Muscle of back (tissue), 11 donors: ENCODE results near the gene LYL1. TPM values are rescaled to one million over a fixed set of nuclear protein-coding genes. Genes with fewer than 3 reads are reported as not detected.

Experiments used
- DNase-seq, 3 donors: peaks; one replicate each; pipeline versions ENCODE4 v3.0.0 to v3.0.0-alpha.2; 2013
- polyA plus RNA-seq, 10 donors: library from polyadenylated mRNA; unstranded; fragments of 120-200 nt; gene quantifications; one replicate each; pipeline ENCODE4 v1.2.1, GENCODE V29; 2013; ENCODE audit not compliant: insufficient read length in 10 of 10

LYL1 gene
- polyA plus RNA-seq, 10 donors, result 2.4 to 7.4 (median 4.1) TPM

- DNase-seq, result peak in 1 of 3 donors; percentile 50
These were observed 45.5 kb downstream of the LYL1 start for GRCh38 chr19:13057147-13057572.

- peak; percentile 72 to 88 (median 88) for DNase-seq
These were observed 46.5 kb downstream of the LYL1 start for GRCh38 chr19:13056052-13056660.

- DNase-seq, result peak; percentile 86 to 95 (median 94)
These were observed 47.2 kb downstream of the LYL1 start for GRCh38 chr19:13055213-13056051.

- DNase-seq, result peak; percentile 82 to 94 (median 85)
These were observed 47.9 kb downstream of the LYL1 start for GRCh38 chr19:13054626-13055212.

- DNase-seq, result peak; percentile 84 to 93 (median 90)
These were observed 48.7 kb downstream of the LYL1 start for GRCh38 chr19:13053761-13054625.

- peak in 2 of 3 donors; percentile 72 to 85 for DNase-seq
These were observed 49.4 kb downstream of the LYL1 start for GRCh38 chr19:13053238-13053637.

GRCh38 chr19:13052447-13053175, 50.0 kb downstream of the LYL1 start:
- peak in 1 of 3 donors; percentile 71 for DNase-seq

- peak in 2 of 3 donors; percentile 46 to 86 for DNase-seq
These were observed 51.0 kb downstream of the LYL1 start for GRCh38 chr19:13051557-13052165.

- peak in 1 of 3 donors; percentile 51 for DNase-seq
These were observed 52.4 kb downstream of the LYL1 start for GRCh38 chr19:13050274-13050673.

Other genes with a start within 250 kb of the LYL1 start
- gene DNASE2, start 221.4 kb downstream of the LYL1 start, polyA plus RNA-seq, result 10 to 100 TPM in 4 of 10 donors, 1 to 10 TPM in 6; 6.1 to 13.9 (median 9.4) TPM
- gene KLF1, start 215.7 kb downstream of the LYL1 start, polyA plus RNA-seq, result 1 to 10 TPM in 3 of 10 donors, under 1 TPM in 7; 0.19 to 1.6 (median 0.68) TPM
- 10 to 100 TPM; 19.1 to 33.2 (median 27.2) TPM for gene GCDH, start 211.7 kb downstream of the LYL1 start, polyA plus RNA-seq
- 1 to 10 TPM; 1.7 to 5.8 (median 2.6) TPM for gene SYCE2, start 183.6 kb downstream of the LYL1 start, polyA plus RNA-seq
- gene FARSA, start 169.1 kb downstream of the LYL1 start, polyA plus RNA-seq, result 10 to 100 TPM; 32.6 to 45.3 (median 36.1) TPM
- gene CALR, start 164.2 kb downstream of the LYL1 start, polyA plus RNA-seq, result 100 to 1,000 TPM; 322 to 587 (median 412) TPM
- 100 to 1,000 TPM; 104 to 133 (median 113) TPM for gene RAD23A, start 157.0 kb downstream of the LYL1 start, polyA plus RNA-seq
- gene GADD45GIP1, start 145.6 kb downstream of the LYL1 start, polyA plus RNA-seq, result 10 to 100 TPM; 31.4 to 56.6 (median 38.7) TPM
- under 1 TPM in 8 of 10 donors, not detected in 2; 0.08 to 0.38 (median 0.14) TPM for gene DAND5, start 133.3 kb downstream of the LYL1 start, polyA plus RNA-seq
- gene NFIX, start 107.4 kb downstream of the LYL1 start, polyA plus RNA-seq, result 100 to 1,000 TPM in 9 of 10 donors, 10 to 100 TPM in 1; 89.1 to 136 (median 111) TPM
- gene TRMT1, start 13.9 kb upstream of the LYL1 start, polyA plus RNA-seq, result 10 to 100 TPM; 16.6 to 38.8 (median 23.8) TPM
- 10 to 100 TPM; 13.4 to 23.2 (median 17.3) TPM for gene NACC1, start 15.4 kb upstream of the LYL1 start, polyA plus RNA-seq
- 10 to 100 TPM; 26.7 to 53.3 (median 33.2) TPM for gene STX10, start 47.5 kb upstream of the LYL1 start, polyA plus RNA-seq
- gene IER2, start 47.6 kb upstream of the LYL1 start, polyA plus RNA-seq, result 100 to 1,000 TPM in 1 of 10 donors, 10 to 100 TPM in 9; 28.1 to 171 (median 67.2) TPM